Measurements from ENCODE around the gene LDLRAD1. TPM values are rescaled to one million over a fixed set of nuclear protein-coding genes. Genes with fewer than 3 reads are reported as not detected.
"Not testable (repeated sequence)": the region's sequence is repeated elsewhere in the genome, so short reads cannot be mapped to it uniquely, and the experiment has no call there.

Gene LDLRAD1
- total RNA-seq, 1 experiment from 2014 or later: 1.6 TPM

GRCh38 chr1:54052431-54052933 lies 34.5 kb upstream of the LDLRAD1 start:
- Histone ChIP-seq H3K4me3 (peak overlapping the region; percentile 68), H3K36me3 (ENCODE audit: low read depth) (0 out of 2 replicates have a peak, but pooled peaks cover 3% of the 10 kb centered on the region), H3F3A (ENCODE audit: insufficient read depth, low read depth) (0 out of 2 replicates have a peak, but pooled peaks cover 8% of the 10 kb centered on the region), H3K27ac (peak overlapping the region; percentile 35), H3K4me2 (peak overlapping the region; percentile 96), H2AFZ (peak overlapping the region; percentile 90), H3K9me2 (ENCODE audit: insufficient read depth) (no peaks in the 10 kb centered on the region), H4K20me1 (ENCODE audit: insufficient read depth) (peaks cover 13% of the 10 kb centered on the region), H3K4me1 (replicated peaks; ENCODE audit: insufficient read depth) (peaks cover 28% of the 10 kb centered on the region), H3K27me3 (ENCODE audit: insufficient read depth, low read depth) (no peaks in the 10 kb centered on the region), H3K79me2 (ENCODE audit: low read depth) (peaks cover 51% of the 10 kb centered on the region), H3K9me3 (ENCODE audit: insufficient read depth, low read depth) (no peaks in the 10 kb centered on the region)
- TSS peak; percentile 41 for BruUV-seq (replicated peaks)
- DNase-seq: peak; percentile 42 to 59
- TF ChIP-seq CTCF (conservative IDR thresholded peaks at IDR 0.05) (no peak), EZH2 (IDR thresholded peaks at IDR 0.05; ENCODE audit: low read depth) (no peak)
- intact Hi-C loops (cut with micrococcal nuclease; ENCODE audit: unreplicated experiment): loop anchor here (2.0 to 5.0 kb wide), 5 partner anchors 36 to 725 kb away; partner anchors contain the start of genes LRP8 and SSBP3
- ChIA-PET CTCF (interaction anchor here (1.1 kb wide), 2 partner anchors 93 to 191 kb away, joined by 3 to 5 read pairs; no protein-coding TSS in a partner anchor), POLR2A (ENCODE audit: unreplicated experiment) (interaction anchor here (0.5 to 0.6 kb wide), 5 partner anchors 151 to 1384 kb away, joined by 3 to 8 read pairs (median 4); partner anchors contain the start of gene YIPF1)

DNA sequence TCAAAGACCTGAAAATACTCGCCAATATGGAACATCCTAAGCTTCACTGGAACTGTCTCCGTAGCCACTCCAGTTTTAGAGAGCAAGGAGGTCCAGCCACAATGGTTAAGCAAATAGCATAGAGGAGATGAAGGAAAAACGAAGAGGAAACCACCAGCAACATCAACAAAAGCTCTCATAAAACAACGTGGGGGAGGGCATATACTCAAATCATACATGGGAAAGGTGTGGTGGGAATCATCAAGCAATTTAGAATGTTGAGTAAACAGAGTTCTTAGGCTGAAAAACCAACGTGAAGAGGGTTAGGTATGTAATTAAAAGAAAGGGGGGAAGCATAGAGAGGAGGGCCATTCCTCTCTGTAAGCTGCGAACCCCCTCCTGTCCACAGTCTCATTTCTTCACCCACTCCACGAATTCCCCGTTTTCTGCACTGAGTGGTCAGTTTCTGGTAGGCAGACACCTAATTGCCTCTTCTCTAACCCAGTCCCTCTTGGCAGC lies 34.0 kb upstream of the LDLRAD1 start:
- H3K4me1 ChIP-seq (replicated peaks; ENCODE audit: insufficient read depth): peaks cover 28% of the 10 kb centered on the region
- peak overlapping the region; percentile 68 for H3K4me3 ChIP-seq
- TF ChIP-seq CTCF (conservative IDR thresholded peaks at IDR 0.05) (no peak), EZH2 (IDR thresholded peaks at IDR 0.05; ENCODE audit: low read depth) (no peak)
- peak overlapping the region; percentile 90 for H2AFZ ChIP-seq
- H4K20me1 ChIP-seq (ENCODE audit: insufficient read depth): peaks cover 13% of the 10 kb centered on the region
- peaks cover 56% of the 10 kb centered on the region for H3K79me2 ChIP-seq (ENCODE audit: low read depth)
- peak overlapping the region; percentile 96 for H3K4me2 ChIP-seq
- intact Hi-C loops (cut with micrococcal nuclease; ENCODE audit: unreplicated experiment): loop anchor here (2.0 to 5.0 kb wide), 5 partner anchors 35 to 725 kb away; partner anchors contain the start of genes LRP8 and SSBP3
- no peaks in the 10 kb centered on the region for H3K27me3 ChIP-seq (ENCODE audit: insufficient read depth, low read depth)
- H3K9me3 ChIP-seq (ENCODE audit: insufficient read depth, low read depth): no peaks in the 10 kb centered on the region
- 0 out of 2 replicates have a peak, but pooled peaks cover 8% of the 10 kb centered on the region for H3F3A ChIP-seq (ENCODE audit: insufficient read depth, low read depth)
- no TSS peak for BruUV-seq (replicated peaks)
- H3K27ac ChIP-seq: peak overlapping the region; percentile 35
- H3K36me3 ChIP-seq (ENCODE audit: low read depth): 0 out of 2 replicates have a peak, but pooled peaks cover 3% of the 10 kb centered on the region
- H3K9me2 ChIP-seq (ENCODE audit: insufficient read depth): no peaks in the 10 kb centered on the region
- no peak for DNase-seq
- ChIA-PET CTCF (interaction anchor here (1.1 kb wide), 2 partner anchors 93 to 191 kb away, joined by 3 to 5 read pairs; no protein-coding TSS in a partner anchor), POLR2A (ENCODE audit: unreplicated experiment) (interaction anchor here (0.7 kb wide), 1 partner anchor 43 kb away, joined by 8 read pairs; no protein-coding TSS in a partner anchor)

- H3K27me3 ChIP-seq (ENCODE audit: insufficient read depth, low read depth); CTCF ChIA-PET; H3K36me3 ChIP-seq (ENCODE audit: low read depth); H2AFZ ChIP-seq; H3K9me3 ChIP-seq (ENCODE audit: insufficient read depth, low read depth); H3K4me2 ChIP-seq; BruUV-seq (replicated peaks); POLR2A ChIA-PET (ENCODE audit: unreplicated experiment); H3K4me3 ChIP-seq; H3K27ac ChIP-seq; H3K9me2 ChIP-seq (ENCODE audit: insufficient read depth); DNase-seq; H3F3A ChIP-seq (ENCODE audit: insufficient read depth, low read depth): not testable (repeated sequence)
- Histone ChIP-seq H3K4me1 (replicated peaks; ENCODE audit: insufficient read depth) (peaks cover 28% of the 10 kb centered on the region), H3K79me2 (ENCODE audit: low read depth) (peaks cover 56% of the 10 kb centered on the region), H4K20me1 (ENCODE audit: insufficient read depth) (peaks cover 13% of the 10 kb centered on the region)
- intact Hi-C loops (cut with micrococcal nuclease; ENCODE audit: unreplicated experiment): loop anchor here (5.0 kb wide), 3 partner anchors 357 to 723 kb away; partner anchors contain the start of genes LRP8 and SSBP3
Measured at GRCh38 chr1:54050435-54050834, 32.4 kb upstream of the LDLRAD1 start.
